ENCODE measurements around the gene ARVCF. TPM values are rescaled to one million over a fixed set of nuclear protein-coding genes. Genes with fewer than 3 reads are reported as not detected.

Gene ARVCF
- total and polyA plus RNA-seq, 2 of the 8 experiments (the other 6 are each of a cell fraction or from before 2014, with no cell fraction given): 31.0 to 43.2 TPM

DNA sequence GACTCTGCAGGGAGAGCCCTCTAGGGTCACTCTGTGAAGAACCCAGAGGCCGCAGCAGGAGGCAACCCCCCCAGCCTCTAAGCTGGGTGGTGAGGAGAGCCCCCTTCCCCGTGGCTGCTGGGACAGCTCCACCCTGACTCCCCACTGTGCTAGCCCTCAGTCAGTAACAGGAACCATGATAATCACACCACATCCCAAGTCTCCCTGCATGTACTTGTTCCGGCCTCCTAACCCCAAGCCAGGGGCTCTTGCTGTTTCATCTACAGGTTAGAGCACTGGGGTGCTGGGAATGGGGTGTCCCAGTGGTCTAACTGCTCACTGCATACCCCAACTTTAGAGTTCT lies 26.9 kb downstream of the ARVCF start:
- ChIA-PET CTCF (ENCODE audit: partially characterized antibody) (interaction anchor here (1.0 to 5.8 kb wide), 2 partner anchors 13 to 24 kb away, joined by 3 to 50 read pairs; no protein-coding TSS in a partner anchor), POLR2A (ENCODE audit: partially characterized antibody) (interaction anchor here (0.6 to 1.5 kb wide), 3 partner anchors 36 to 132 kb away, joined by 3 to 4 read pairs (median 3); no protein-coding TSS in a partner anchor)
- H4K91ac ChIP-seq (replicated peaks; ENCODE audit: insufficient read length, low read length): no peak overlapping the region
- FAIRE-seq: no peak
- no peak overlapping the region for H3K4ac ChIP-seq (replicated peaks; ENCODE audit: insufficient read length, low read depth, low read length)
- no peak overlapping the region; a peak in 2 of 7 replicates for H3K9ac ChIP-seq (replicated peaks in 1 of 4; ENCODE audit: extremely low read depth in 1 of 4, low read depth in 3 of 4, low read length in 3 of 4)
- peaks cover 0 to 17% (median 11%) of the 10 kb centered on the region in 4 experiments; a peak in 5 of 7 replicates for H3K4me1 ChIP-seq (replicated peaks in 1 of 4; ENCODE audit: control insufficient read depth in 3 of 4, insufficient read depth in 4 of 4, low read length in 3 of 4)
- no peak overlapping the region for H4K8ac ChIP-seq (ENCODE audit: extremely low read depth, insufficient read depth, low read length)
- H3K56ac ChIP-seq (replicated peaks; ENCODE audit: insufficient read length, low read depth, low read length): no peak overlapping the region
- H3K9me3 ChIP-seq (ENCODE audit: insufficient read depth in 2 of 2, low read depth in 1 of 2, low read length in 1 of 2): no peaks in the 10 kb centered on the region
- no peak overlapping the region for H3K14ac ChIP-seq (ENCODE audit: insufficient read length)
- WGBS, 2 experiments (ENCODE audit: extremely low coverage in 1 of 2, insufficient coverage in 1 of 2, insufficient read length in 1 of 2, insufficient replicate concordance in 2 of 2, low coverage in 1 of 2, low lambda C conversion rate in 2 of 2, missing lambda C conversion rate in 1 of 2): 83% methylated on average over 3 of the region's 3 CpGs; no CpG with 5 or more reads in 1 of the 2 experiments
- no peak for DNase-seq (ENCODE audit: low read depth in 1 of 2, low spot score in 2 of 2)
- TF ChIP-seq RBBP5 (IDR thresholded peaks at IDR 0.05; ENCODE audit: borderline replicate concordance, low read depth, low read length) (no peak), TBP (IDR thresholded peaks at IDR 0.05; ENCODE audit: low read depth, low read length) (no peak), BACH1 (IDR thresholded peaks at IDR 0.05; ENCODE audit: low read length) (no peak), ATF2 (IDR thresholded peaks at IDR 0.05; ENCODE audit: low read length) (no peak), SIX5 (IDR thresholded peaks at IDR 0.05; ENCODE audit: low read depth, low read length) (no peak), GABPA (IDR thresholded peaks at IDR 0.05; ENCODE audit: borderline replicate concordance, insufficient read depth, low read length) (no peak), YY1 (IDR thresholded peaks at IDR 0.05; ENCODE audit: low read depth, low read length) (no peak), POU5F1 (IDR thresholded peaks at IDR 0.05; ENCODE audit: low read depth, low read length) (no peak), SIN3A (conservative IDR thresholded peaks at IDR 0.05 in 1 of 2, IDR thresholded peaks at IDR 0.05 in 1 of 2; ENCODE audit: low read depth in 1 of 2, low read length in 2 of 2) (no peak), SP4 (IDR thresholded peaks at IDR 0.05; ENCODE audit: low read length) (no peak), RFX5 (IDR thresholded peaks at IDR 0.05; ENCODE audit: borderline replicate concordance, low read depth, low read length) (no peak), CEBPB (IDR thresholded peaks at IDR 0.05; ENCODE audit: low read depth, low read length) (no peak)
- TF ChIP-seq, protein P1, sequence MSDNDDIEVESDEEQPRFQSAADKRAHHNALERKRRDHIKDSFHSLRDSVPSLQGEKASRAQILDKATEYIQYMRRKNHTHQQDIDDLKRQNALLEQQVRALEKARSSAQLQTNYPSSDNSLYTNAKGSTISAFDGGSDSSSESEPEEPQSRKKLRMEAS (IDR thresholded peaks at IDR 0.05): no peak
- H3K23ac ChIP-seq (ENCODE audit: insufficient read length): no peak overlapping the region
- H4K20me1 ChIP-seq (replicated peaks in 1 of 2; ENCODE audit: control insufficient read depth in 1 of 2, insufficient read depth in 2 of 2, low read length in 2 of 2): peaks cover 10 to 12% of the 10 kb centered on the region in 2 experiments
- peaks cover 5% of the 10 kb centered on the region; the same call in 1 of the 2 replicates for H3K23me2 ChIP-seq (ENCODE audit: low read depth, low read length)
- H3K18ac ChIP-seq (ENCODE audit: extremely low read depth, low read length): no peak overlapping the region
- H3K27ac ChIP-seq (ENCODE audit: low read depth, low read length): no peak overlapping the region
- H2BK20ac ChIP-seq (ENCODE audit: low read length): no peak overlapping the region
- H3K27me3 ChIP-seq (replicated peaks in 1 of 4; ENCODE audit: control insufficient read depth in 3 of 4, extremely low read depth in 1 of 4, insufficient read depth in 3 of 4, low read length in 3 of 4): no peaks in the 10 kb centered on the region
- H2BK120ac ChIP-seq (replicated peaks; ENCODE audit: low read depth, low read length): no peak overlapping the region
- no peak overlapping the region for H2AK5ac ChIP-seq (ENCODE audit: low read depth, low read length)
- H4K5ac ChIP-seq (ENCODE audit: insufficient read length, low read depth, low read length): no peak overlapping the region
- H2AFZ ChIP-seq (ENCODE audit: low read length): no peak overlapping the region
- no peak overlapping the region for H2BK12ac ChIP-seq (ENCODE audit: low read depth, low read length)
- H3K79me1 ChIP-seq (ENCODE audit: low read depth, low read length): peaks cover 12% of the 10 kb centered on the region
- no peak overlapping the region for H3K4me2 ChIP-seq (ENCODE audit: insufficient read depth in 1 of 2, low read depth in 2 of 2, low read length in 2 of 2)
- H2BK15ac ChIP-seq (ENCODE audit: low read length): no peak overlapping the region
- H2BK5ac ChIP-seq (ENCODE audit: low read depth, low read length): no peak overlapping the region
- H3K4me3 ChIP-seq (ENCODE audit: extremely low read depth in 1 of 4, insufficient read depth in 2 of 4, low read depth in 3 of 4, low read length in 4 of 4): no peak overlapping the region
- no peaks in the 10 kb centered on the region for H3K36me3 ChIP-seq (ENCODE audit: control insufficient read depth in 2 of 4, insufficient read depth in 4 of 4, low read length in 3 of 4)
- H3K79me2 ChIP-seq (ENCODE audit: control insufficient read depth in 1 of 2, insufficient read depth in 2 of 2, low read length in 2 of 2): peaks cover 0 to 8% of the 10 kb centered on the region in 2 experiments; a peak in 1 of 4 replicates
